H9 (cell line): ENCODE measurements around the gene SNX2. TPM values are rescaled to one million over a fixed set of nuclear protein-coding genes. Genes with fewer than 3 reads are reported as not detected.

Experiments
- DNase-seq: peaks from one replicate; pipeline ENCODE4 v3.0.0-alpha.2; 2017
- H2AFZ ChIP-seq: one replicate; pipeline ENCODE4 v1.6.1; 2013; ENCODE audit warnings: mild to moderate bottlenecking, low read length, control low read depth, moderate library complexity
- H2AK5ac ChIP-seq: 2 replicates; pipeline ENCODE4 v1.6.1; 2013; ENCODE audit warnings: low read length, control low read depth, mixed read lengths; ENCODE audit not compliant: insufficient read length
- H2BK120ac ChIP-seq: one replicate; pipeline ENCODE4 v1.6.1; 2013; ENCODE audit warnings: low read depth, mild to moderate bottlenecking, low read length, control low read depth, inconsistent platforms; ENCODE audit not compliant: poor library complexity, severe bottlenecking
- H2BK12ac ChIP-seq: 2 replicates; pipeline ENCODE4 v1.6.1; 2013; ENCODE audit warnings: low read length, control low read depth, mixed read lengths, low read depth; ENCODE audit not compliant: insufficient read length
- H2BK15ac ChIP-seq: 2 replicates; pipeline ENCODE4 v1.6.1; 2013; ENCODE audit warnings: low read depth, low read length, control low read depth
- H2BK20ac ChIP-seq: one replicate; pipeline ENCODE4 v1.6.1; 2013; ENCODE audit warnings: low read depth, mild to moderate bottlenecking, low read length, control low read depth, inconsistent platforms; ENCODE audit not compliant: poor library complexity, severe bottlenecking
- H2BK5ac ChIP-seq: 2 replicates; pipeline ENCODE4 v1.6.1; 2013; ENCODE audit warnings: low read length, control low read depth, mixed read lengths; ENCODE audit not compliant: insufficient read length
- H3K14ac ChIP-seq: 2 replicates; pipeline ENCODE4 v1.6.1; 2013; ENCODE audit warnings: low read length, control low read depth; ENCODE audit not compliant: insufficient read depth
- H3K18ac ChIP-seq: 2 replicates; pipeline ENCODE4 v1.6.1; 2013; ENCODE audit warnings: low read depth, mild to moderate bottlenecking, mixed read lengths, low read length, control low read depth; ENCODE audit not compliant: insufficient read length
- H3K23ac ChIP-seq: 2 replicates; pipeline ENCODE4 v1.6.1; 2013; ENCODE audit warnings: low read length, control low read depth, mixed read lengths, low read depth; ENCODE audit not compliant: insufficient read length
- H3K23me2 ChIP-seq: 2 replicates; pipeline ENCODE4 v1.6.1; 2013; ENCODE audit warnings: low read depth, mild to moderate bottlenecking, mixed read lengths, low read length, control low read depth; ENCODE audit not compliant: insufficient read length, poor library complexity, severe bottlenecking
- H3K27ac ChIP-seq: 2 replicates; pipeline ENCODE4 v1.5.1; 2013; ENCODE audit warnings: low read length, control low read depth, mixed read lengths, low read depth; ENCODE audit not compliant: insufficient read length
- H3K27me3 ChIP-seq: 2 replicates; pipeline ENCODE4 v1.6.1; 2013; ENCODE audit warnings: low read length, control low read depth, inconsistent platforms; ENCODE audit not compliant: insufficient read depth
- H3K4ac ChIP-seq: 2 replicates; pipeline ENCODE4 v1.6.1; 2013; ENCODE audit warnings: low read depth, mild to moderate bottlenecking, control low read depth, inconsistent platforms, low read length, moderate library complexity
- H3K4me1 ChIP-seq: 2 replicates; pipeline ENCODE4 v1.6.1; 2013; ENCODE audit warnings: low read length, control low read depth, inconsistent platforms; ENCODE audit not compliant: insufficient read depth
- H3K4me2 ChIP-seq: 2 replicates; pipeline ENCODE4 v1.6.1; 2013; ENCODE audit warnings: low read length, control low read depth, mixed read lengths; ENCODE audit not compliant: insufficient read length, insufficient read depth
- H3K56ac ChIP-seq: 2 replicates; pipeline ENCODE4 v1.6.1; 2013; ENCODE audit warnings: low read depth, mild to moderate bottlenecking, mixed read lengths, low read length, control low read depth; ENCODE audit not compliant: insufficient read length
- H3K79me1 ChIP-seq: 2 replicates; pipeline ENCODE4 v1.6.1; 2013; ENCODE audit warnings: low read depth, mild to moderate bottlenecking, moderate library complexity, low read length, control low read depth, inconsistent platforms; ENCODE audit not compliant: insufficient read depth, poor library complexity, severe bottlenecking
- H3K79me2 ChIP-seq: 2 replicates; pipeline ENCODE4 v1.6.1; 2013; ENCODE audit warnings: low read length, control low read depth, inconsistent platforms; ENCODE audit not compliant: insufficient read depth
- H3K9ac ChIP-seq: 2 replicates; pipeline ENCODE4 v1.6.1; 2013; ENCODE audit warnings: low read length, control low read depth, mixed read lengths; ENCODE audit not compliant: insufficient read length; ENCODE audit errors: extremely low read depth
- H3K9me3 ChIP-seq: one replicate; pipeline ENCODE4 v1.6.1; 2013; ENCODE audit warnings: low read depth, low read length, inconsistent platforms; ENCODE audit not compliant: control insufficient read depth
- H3T11ph ChIP-seq: one replicate; pipeline ENCODE4 v1.6.1; 2013; ENCODE audit warnings: mild to moderate bottlenecking, low read length, control low read depth, inconsistent platforms
- H4K20me1 ChIP-seq: one replicate; pipeline ENCODE4 v1.6.1; 2013; ENCODE audit not compliant: control insufficient read depth, insufficient read length, insufficient read depth
- H4K5ac ChIP-seq: 2 replicates; pipeline ENCODE4 v1.6.1; 2013; ENCODE audit warnings: low read depth, mild to moderate bottlenecking, mixed read lengths, low read length, control low read depth; ENCODE audit not compliant: insufficient read length
- H4K8ac ChIP-seq: replicated peaks from 2 replicates; pipeline ENCODE4 v1.6.1; 2013; ENCODE audit warnings: low read length, control low read depth, mixed read lengths, low read depth; ENCODE audit not compliant: insufficient read length
- H4K91ac ChIP-seq: 2 replicates; pipeline ENCODE4 v1.6.1; 2013; ENCODE audit warnings: low read depth, mild to moderate bottlenecking, moderate library complexity, mixed read lengths, low read length, control low read depth; ENCODE audit not compliant: insufficient read length
- H3K27ac Mint-ChIP-seq, 3 experiments: 2 replicates in 2 of 3; 3 replicates in 1 of 3; pipeline ENCODE4 v1.8.0; 2020 to 2021; ENCODE audit warnings: mixed read lengths in 3 of 3, mild to moderate bottlenecking in 1 of 3, moderate library complexity in 1 of 3
- H3K27me3 Mint-ChIP-seq: 2 replicates; pipeline ENCODE4 v1.8.0; 2021; ENCODE audit warnings: low read depth, mild to moderate bottlenecking, moderate library complexity, mixed read lengths
- H3K36me3 Mint-ChIP-seq, 3 experiments: 2 replicates in 2 of 3; 3 replicates in 1 of 3; pipeline ENCODE4 v1.8.0; 2020 to 2021; ENCODE audit warnings: low read depth in 3 of 3, mixed read lengths in 3 of 3; ENCODE audit not compliant: insufficient read depth in 1 of 3
- H3K4me1 Mint-ChIP-seq, 2 experiments: 2 replicates each; pipeline ENCODE4 v1.8.0; 2020; ENCODE audit warnings: mixed read lengths in 2 of 2
- H3K4me3 Mint-ChIP-seq, 2 experiments: 2 replicates in 1 of 2; 3 replicates in 1 of 2; pipeline ENCODE4 v1.8.0; 2020 to 2021; ENCODE audit warnings: mild to moderate bottlenecking in 2 of 2, mixed read lengths in 2 of 2, moderate library complexity in 1 of 2
- H3K9me3 Mint-ChIP-seq, 2 experiments: 2 replicates in 1 of 2; 3 replicates in 1 of 2; pipeline ENCODE4 v1.8.0; 2020; ENCODE audit warnings: mild to moderate bottlenecking in 2 of 2, mixed read lengths in 2 of 2, moderate library complexity in 1 of 2
- CTCF ChIP-seq: fragments of 200-600 bp; sonication (generic); conservative IDR thresholded peaks from 3 replicates; pipeline ENCODE4 v1.8.0; 2021; ENCODE audit warnings: antibody characterized with exemption, mild to moderate bottlenecking
- WGBS: extraction: QIAGEN DNeasy Blood & Tissue Kit; methylation state at CpG from one replicate; pipeline ENCODE4 v1.1.7; 2013; ENCODE audit warnings: missing lambda C conversion rate, low lambda C conversion rate, mixed read lengths; ENCODE audit not compliant: insufficient read length; ENCODE audit errors: extremely low coverage; 5-methylcytosine and 5-hydroxymethylcytosine counted together
- total RNA-seq: library from RNA; stranded (reverse); gene quantifications from 2 replicates; pipeline ENCODE4 v1.2.1, GENCODE V29; 2021

SNX2 gene
- total RNA-seq, 1 experiment from 2014 or later, result 62.6 TPM

GRCh38 chr5:122870219-122870856 lies 95.5 kb downstream of the SNX2 start:
- WGBS, result 100% methylated on average over 3 of the region's 7 CpGs
- Mint-ChIP-seq H3K9me3 (no peaks in the 10 kb centered on the region), H3K4me1 (peaks cover 18 to 21% of the 10 kb centered on the region in 2 experiments), H3K36me3 (peaks cover 0 to 9% (median 0%) of the 10 kb centered on the region in 3 experiments; a peak in 1 of 7 replicates), H3K4me3 (no peak overlapping the region), H3K27me3 (no peaks in the 10 kb centered on the region), H3K27ac (peak overlapping the region in 1 of 3 experiments; percentile 22; a peak in 2 of 7 replicates)
- H3K4ac ChIP-seq, result no peak overlapping the region
- no peak overlapping the region for H4K8ac ChIP-seq
- no peak overlapping the region for H3K23ac ChIP-seq
- no peak overlapping the region for H2BK5ac ChIP-seq
- H3K9me3 ChIP-seq, result no peaks in the 10 kb centered on the region
- H2BK20ac ChIP-seq, result no peak overlapping the region
- H4K5ac ChIP-seq, result no peak overlapping the region
- H4K91ac ChIP-seq, result no peak overlapping the region
- peaks cover 5% of the 10 kb centered on the region; the same call in 1 of the 2 replicates for H3K4me1 ChIP-seq
- H2BK120ac ChIP-seq, result no peak overlapping the region
- no peaks in the 10 kb centered on the region for H3K79me1 ChIP-seq
- H3K79me2 ChIP-seq, result no peaks in the 10 kb centered on the region
- no peak overlapping the region for H3T11ph ChIP-seq
- no peak overlapping the region for H3K56ac ChIP-seq
- DNase-seq, result no peak
- no peaks in the 10 kb centered on the region for H3K23me2 ChIP-seq
- no peak overlapping the region for H2BK12ac ChIP-seq
- H3K14ac ChIP-seq, result no peak overlapping the region
- no peak overlapping the region for H3K9ac ChIP-seq
- H3K18ac ChIP-seq, result no peak overlapping the region
- no peaks in the 10 kb centered on the region for H4K20me1 ChIP-seq
- no peak overlapping the region for H3K27ac ChIP-seq
- H2AFZ ChIP-seq, result no peak overlapping the region
- H2AK5ac ChIP-seq, result no peak overlapping the region
- H3K4me2 ChIP-seq, result no peak overlapping the region
- H3K27me3 ChIP-seq, result no peaks in the 10 kb centered on the region
- no peak overlapping the region for H2BK15ac ChIP-seq
- no peak for TF ChIP-seq CTCF
